HepG2 (cell line): ENCODE data around the gene KLF16. TPM values are rescaled to one million over a fixed set of nuclear protein-coding genes. Genes with fewer than 3 reads are reported as not detected.

Experiments
- CCAR2 ChIP-seq: fragments of 200-400 bp; formaldehyde crosslinking; optimal IDR thresholded peaks from 2 replicates; pipeline ENCODE3; 2018; ENCODE audit warnings: low read depth, mild to moderate bottlenecking, low read length, moderate library complexity
- ESRRA ChIP-seq: sonication (generic); formaldehyde crosslinking; IDR thresholded peaks from 2 replicates; pipeline ENCODE4 v1.5.1; 2020; ENCODE audit warnings: mild to moderate bottlenecking, low read depth, missing genetic modification reagents
- NR1H2 ChIP-seq: sonication (generic); formaldehyde crosslinking; IDR thresholded peaks from 2 replicates; pipeline ENCODE4 v1.8.1; 2022; ENCODE audit warnings: low read depth, missing genetic modification reagents, borderline replicate concordance
- PAWR ChIP-seq: sonication (generic); formaldehyde crosslinking; IDR thresholded peaks from 2 replicates; pipeline ENCODE4 v1.4.0; 2020; ENCODE audit warnings: missing genetic modification reagents, mild to moderate bottlenecking, borderline replicate concordance
- RFX1 ChIP-seq: fragments of 450-650 bp; IDR thresholded peaks from 2 replicates; pipeline ENCODE4 v1.6.1; 2017
- RFXANK ChIP-seq: IDR thresholded peaks from 2 replicates; pipeline ENCODE4 v1.6.1; 2016
- ZBTB1 ChIP-seq: sonication (generic); formaldehyde crosslinking; IDR thresholded peaks from 2 replicates; pipeline ENCODE4 v1.4.0; 2020; ENCODE audit warnings: missing genetic modification reagents, borderline replicate concordance
- ZFX ChIP-seq: sonication (generic); formaldehyde crosslinking; IDR thresholded peaks from 2 replicates; pipeline ENCODE4 v1.4.0; 2020; ENCODE audit warnings: mild to moderate bottlenecking, low read depth, missing genetic modification reagents, moderate library complexity
- ZKSCAN1 ChIP-seq: fragments of 150-350 bp; IDR thresholded peaks from 2 replicates; pipeline ENCODE4 v1.6.1; 2014; ENCODE audit warnings: low read length
- ZMYM3 ChIP-seq: sonication (generic); formaldehyde crosslinking; IDR thresholded peaks from 2 replicates; pipeline ENCODE4 v1.5.1; 2020; ENCODE audit warnings: mild to moderate bottlenecking, missing genetic modification reagents
- ZNF143 ChIP-seq: sonication (generic); formaldehyde crosslinking; IDR thresholded peaks from 2 replicates; pipeline ENCODE4 v1.4.0; 2020; ENCODE audit warnings: missing genetic modification reagents
- ZNF382 ChIP-seq: sonication (generic); formaldehyde crosslinking; IDR thresholded peaks from 2 replicates; pipeline ENCODE4 v1.5.0; 2020; ENCODE audit warnings: missing genetic modification reagents, mild to moderate bottlenecking, borderline replicate concordance
- ZNF556 ChIP-seq: sonication (generic); formaldehyde crosslinking; IDR thresholded peaks from 2 replicates; pipeline ENCODE4 v1.4.0; 2020; ENCODE audit warnings: mild to moderate bottlenecking, missing genetic modification reagents, borderline replicate concordance
- ZNF891 ChIP-seq: sonication (generic); formaldehyde crosslinking; IDR thresholded peaks from 2 replicates; pipeline ENCODE4 v1.5.0; 2020; ENCODE audit warnings: mild to moderate bottlenecking, missing genetic modification reagents
- polyA plus RNA-seq, 8 experiments: library from polyadenylated mRNA; depleted of rRNA in 3 of 8; stranded (reverse) in 7 of 8; unstranded in 1 of 8; fragments of >200 nt; fragmentation: Illumina TruSeq in 4 of 8; extraction: Trizol in 4 of 8; gene quantifications; 2 replicates each; pipeline versions ENCODE4 v1.2.1 to v1.2.3, GENCODE V29; 2011 to 2016; ENCODE audit warnings: low read depth in 4 of 8, missing spikeins in 1 of 8, mixed read lengths in 1 of 8; ENCODE audit not compliant: insufficient read depth in 1 of 8
- total RNA-seq, 5 experiments: library from RNA; depleted of rRNA; stranded (reverse); fragments of >200 nt; fragmentation: Illumina TruSeq; extraction: Trizol; gene quantifications; 2 replicates each; pipeline ENCODE4 v1.2.3, GENCODE V29; 2016; ENCODE audit warnings: low read depth in 1 of 5
- TF ChIP-seq, protein P1 (sequence below): sonication (generic); formaldehyde crosslinking; IDR thresholded peaks from 2 replicates; pipeline ENCODE4 v1.5.0; 2020; ENCODE audit warnings: mild to moderate bottlenecking, missing genetic modification reagents, borderline replicate concordance
- TF ChIP-seq, protein P2 (sequence below): IDR thresholded peaks from 2 replicates; pipeline ENCODE4 v1.6.1; 2012; ENCODE audit warnings: inconsistent platforms
- TF ChIP-seq, protein P3 (sequence below): sonication (generic); formaldehyde crosslinking; IDR thresholded peaks from 2 replicates; pipeline ENCODE4 v1.5.0; 2020; ENCODE audit warnings: mild to moderate bottlenecking, missing genetic modification reagents
- TF ChIP-seq, protein P4 (sequence below), 2 experiments: sonication (generic) in 1 of 2; formaldehyde crosslinking in 1 of 2; IDR thresholded peaks; 2 replicates each; pipeline versions ENCODE4 v1.6.1 to v1.9.0; 2014 to 2022; ENCODE audit warnings: antibody characterized with exemption in 1 of 2, borderline replicate concordance in 1 of 2, inconsistent platforms in 1 of 2, low read depth in 1 of 2, missing genetic modification reagents in 1 of 2

KLF16 gene
- total and polyA plus RNA-seq, 2 of the 13 experiments (the other 11 are each of a cell fraction or from before 2014, with no cell fraction given): 3.5 to 6.7 TPM

DNA sequence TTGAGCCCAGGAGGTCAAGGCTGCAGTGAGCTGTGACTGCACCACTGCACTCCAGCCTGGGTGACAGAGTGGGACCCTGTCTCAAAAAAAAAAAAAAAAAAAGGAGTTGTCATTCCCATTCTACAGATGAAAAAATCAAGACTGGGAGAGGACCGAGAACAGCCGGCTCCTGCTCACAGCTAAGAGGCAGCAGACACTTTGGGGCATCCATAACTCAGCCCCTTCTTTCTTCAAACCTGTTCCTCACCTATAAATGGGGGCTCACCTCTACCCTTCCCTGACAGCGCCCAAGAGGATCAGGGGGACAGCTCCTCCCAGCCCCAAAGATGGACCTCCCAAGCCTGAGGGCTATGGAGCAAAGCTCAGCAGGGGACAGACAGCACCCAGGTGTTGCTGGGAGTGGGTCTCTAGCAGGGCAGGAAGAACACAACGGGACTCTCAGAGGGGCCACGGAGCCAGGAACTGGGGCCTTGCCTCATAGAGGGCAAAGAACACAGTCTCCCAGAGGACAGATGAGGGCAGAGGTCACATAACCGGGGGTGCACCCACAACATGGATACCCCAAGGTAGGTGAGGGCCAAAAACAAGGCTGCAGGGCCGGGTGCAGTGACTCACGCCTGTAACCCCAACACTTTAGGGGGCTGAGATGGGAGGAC, 3.4 kb upstream of the KLF16 start (continued):
- no peak for TF ChIP-seq PAWR
- peak; percentile 51 for TF ChIP-seq ZMYM3
- no peak for TF ChIP-seq RFXANK
- TF ChIP-seq, protein P1, sequence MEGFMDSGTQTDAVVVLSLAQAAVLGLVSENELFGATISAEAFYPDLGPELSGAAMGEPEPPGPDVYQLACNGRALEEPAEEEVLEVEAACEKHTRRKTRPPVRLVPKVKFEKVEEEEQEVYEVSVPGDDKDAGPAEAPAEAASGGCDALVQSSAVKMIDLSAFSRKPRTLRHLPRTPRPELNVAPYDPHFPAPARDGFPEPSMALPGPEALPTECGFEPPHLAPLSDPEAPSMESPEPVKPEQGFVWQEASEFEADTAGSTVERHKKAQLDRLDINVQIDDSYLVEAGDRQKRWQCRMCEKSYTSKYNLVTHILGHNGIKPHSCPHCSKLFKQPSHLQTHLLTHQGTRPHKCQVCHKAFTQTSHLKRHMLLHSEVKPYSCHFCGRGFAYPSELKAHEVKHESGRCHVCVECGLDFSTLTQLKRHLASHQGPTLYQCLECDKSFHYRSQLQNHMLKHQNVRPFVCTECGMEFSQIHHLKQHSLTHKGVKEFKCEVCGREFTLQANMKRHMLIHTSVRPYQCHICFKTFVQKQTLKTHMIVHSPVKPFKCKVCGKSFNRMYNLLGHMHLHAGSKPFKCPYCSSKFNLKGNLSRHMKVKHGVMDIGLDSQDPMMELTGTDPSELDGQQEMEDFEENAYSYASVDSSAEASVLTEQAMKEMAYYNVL (CRISPR knock-in tag): no peak
- TF ChIP-seq ZFX (CRISPR knock-in tag): peak; percentile 49; the same call in 1 of the 2 replicates
- TF ChIP-seq, protein P2, sequence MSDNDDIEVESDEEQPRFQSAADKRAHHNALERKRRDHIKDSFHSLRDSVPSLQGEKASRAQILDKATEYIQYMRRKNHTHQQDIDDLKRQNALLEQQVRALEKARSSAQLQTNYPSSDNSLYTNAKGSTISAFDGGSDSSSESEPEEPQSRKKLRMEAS: 0 out of 2 replicates have a peak, but pooled peaks have one; percentile 16
- no peak for TF ChIP-seq ZBTB1 (CRISPR knock-in tag)
- no peak for TF ChIP-seq ZNF891 (CRISPR knock-in tag)
- TF ChIP-seq ZKSCAN1: no peak
- TF ChIP-seq, protein P3, sequence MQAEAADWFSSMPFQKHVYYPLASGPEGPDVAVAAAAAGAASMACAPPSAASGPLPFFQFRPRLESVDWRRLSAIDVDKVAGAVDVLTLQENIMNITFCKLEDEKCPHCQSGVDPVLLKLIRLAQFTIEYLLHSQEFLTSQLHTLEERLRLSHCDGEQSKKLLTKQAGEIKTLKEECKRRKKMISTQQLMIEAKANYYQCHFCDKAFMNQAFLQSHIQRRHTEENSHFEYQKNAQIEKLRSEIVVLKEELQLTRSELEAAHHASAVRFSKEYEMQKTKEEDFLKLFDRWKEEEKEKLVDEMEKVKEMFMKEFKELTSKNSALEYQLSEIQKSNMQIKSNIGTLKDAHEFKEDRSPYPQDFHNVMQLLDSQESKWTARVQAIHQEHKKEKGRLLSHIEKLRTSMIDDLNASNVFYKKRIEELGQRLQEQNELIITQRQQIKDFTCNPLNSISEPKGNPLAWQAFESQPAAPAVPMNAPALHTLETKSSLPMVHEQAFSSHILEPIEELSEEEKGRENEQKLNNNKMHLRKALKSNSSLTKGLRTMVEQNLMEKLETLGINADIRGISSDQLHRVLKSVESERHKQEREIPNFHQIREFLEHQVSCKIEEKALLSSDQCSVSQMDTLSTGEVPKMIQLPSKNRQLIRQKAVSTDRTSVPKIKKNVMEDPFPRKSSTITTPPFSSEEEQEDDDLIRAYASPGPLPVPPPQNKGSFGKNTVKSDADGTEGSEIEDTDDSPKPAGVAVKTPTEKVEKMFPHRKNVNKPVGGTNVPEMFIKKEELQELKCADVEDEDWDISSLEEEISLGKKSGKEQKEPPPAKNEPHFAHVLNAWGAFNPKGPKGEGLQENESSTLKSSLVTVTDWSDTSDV (CRISPR knock-in tag): no peak
- TF ChIP-seq ESRRA (CRISPR knock-in tag): no peak
- TF ChIP-seq ZNF143 (CRISPR knock-in tag): no peak
- TF ChIP-seq ZNF382 (CRISPR knock-in tag): no peak
- 0 out of 2 replicates have a peak, but pooled peaks have one; percentile 4 for TF ChIP-seq ZNF556 (CRISPR knock-in tag)
- TF ChIP-seq, protein P4, sequence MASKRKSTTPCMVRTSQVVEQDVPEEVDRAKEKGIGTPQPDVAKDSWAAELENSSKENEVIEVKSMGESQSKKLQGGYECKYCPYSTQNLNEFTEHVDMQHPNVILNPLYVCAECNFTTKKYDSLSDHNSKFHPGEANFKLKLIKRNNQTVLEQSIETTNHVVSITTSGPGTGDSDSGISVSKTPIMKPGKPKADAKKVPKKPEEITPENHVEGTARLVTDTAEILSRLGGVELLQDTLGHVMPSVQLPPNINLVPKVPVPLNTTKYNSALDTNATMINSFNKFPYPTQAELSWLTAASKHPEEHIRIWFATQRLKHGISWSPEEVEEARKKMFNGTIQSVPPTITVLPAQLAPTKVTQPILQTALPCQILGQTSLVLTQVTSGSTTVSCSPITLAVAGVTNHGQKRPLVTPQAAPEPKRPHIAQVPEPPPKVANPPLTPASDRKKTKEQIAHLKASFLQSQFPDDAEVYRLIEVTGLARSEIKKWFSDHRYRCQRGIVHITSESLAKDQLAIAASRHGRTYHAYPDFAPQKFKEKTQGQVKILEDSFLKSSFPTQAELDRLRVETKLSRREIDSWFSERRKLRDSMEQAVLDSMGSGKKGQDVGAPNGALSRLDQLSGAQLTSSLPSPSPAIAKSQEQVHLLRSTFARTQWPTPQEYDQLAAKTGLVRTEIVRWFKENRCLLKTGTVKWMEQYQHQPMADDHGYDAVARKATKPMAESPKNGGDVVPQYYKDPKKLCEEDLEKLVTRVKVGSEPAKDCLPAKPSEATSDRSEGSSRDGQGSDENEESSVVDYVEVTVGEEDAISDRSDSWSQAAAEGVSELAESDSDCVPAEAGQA (IDR thresholded peaks at IDR 0.05; ENCODE audit: low read depth): no peak
- TF ChIP-seq, protein P4 (CRISPR knock-in tag; IDR thresholded peaks at IDR 0.05; ENCODE audit: borderline replicate concordance): no peak
- TF ChIP-seq RFX1: no peak
- no peak for TF ChIP-seq NR1H2 (CRISPR knock-in tag)
- no peak for TF ChIP-seq CCAR2
